MM.1S (cell line): ENCODE measurements around the gene CPXM1.

Source experiments
- EZH2phosphoT487 ChIP-seq: fragments of 300-600 bp; sonication (generic); IDR thresholded peaks from 2 replicates; pipeline ENCODE4 v1.6.1; 2018; ENCODE audit warnings: antibody characterized with exemption, low read length
- TF ChIP-seq, protein P1 (sequence below): fragments of 300-600 bp; sonication (generic); IDR thresholded peaks from 2 replicates; pipeline ENCODE4 v1.5.1; 2016; ENCODE audit warnings: antibody characterized with exemption, low read length, mixed read lengths

DNA sequence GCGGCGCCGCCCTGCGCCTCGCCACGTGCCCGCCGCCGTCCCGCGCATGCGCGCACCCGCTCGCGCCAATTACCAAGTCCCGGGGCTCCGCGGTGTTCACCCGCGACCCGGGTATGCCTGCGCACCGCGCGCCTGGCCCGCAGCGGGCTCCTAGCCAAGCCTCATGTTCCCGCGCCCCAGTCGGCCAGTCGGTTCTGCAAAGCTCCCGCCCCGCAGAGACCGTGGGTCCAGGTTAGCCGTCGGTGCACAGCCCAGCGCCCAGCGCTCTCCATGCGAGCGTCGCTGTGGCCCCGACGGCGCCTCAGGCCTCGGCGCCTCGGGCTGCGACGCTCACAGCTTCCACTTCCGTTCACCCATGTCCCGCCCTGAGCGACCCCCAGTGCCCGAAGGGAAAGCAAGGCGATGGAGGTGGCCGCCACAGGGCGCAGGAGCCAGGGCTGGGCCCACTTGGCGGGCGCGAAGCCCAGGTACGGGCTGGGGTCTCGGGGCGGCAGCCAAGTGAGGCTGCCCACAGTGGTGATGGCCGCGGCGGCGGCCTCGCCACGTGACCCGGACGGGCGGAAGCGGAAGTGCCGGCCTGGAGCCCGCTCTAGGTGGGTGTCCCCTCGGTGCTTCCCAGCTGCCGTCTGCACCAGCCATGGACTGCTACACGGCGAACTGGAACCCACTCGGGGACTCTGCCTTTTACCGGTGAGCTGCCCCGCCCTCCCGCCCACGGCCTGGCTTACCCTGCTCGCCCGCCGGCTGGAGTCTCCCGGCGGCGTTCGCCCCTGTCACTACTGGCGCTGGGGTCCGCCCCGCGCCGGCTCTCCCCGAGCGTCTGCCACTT, 39.9 kb upstream of the CPXM1 start, which contains the start of the genes PCED1A and VPS16:
- TF ChIP-seq, protein P1, sequence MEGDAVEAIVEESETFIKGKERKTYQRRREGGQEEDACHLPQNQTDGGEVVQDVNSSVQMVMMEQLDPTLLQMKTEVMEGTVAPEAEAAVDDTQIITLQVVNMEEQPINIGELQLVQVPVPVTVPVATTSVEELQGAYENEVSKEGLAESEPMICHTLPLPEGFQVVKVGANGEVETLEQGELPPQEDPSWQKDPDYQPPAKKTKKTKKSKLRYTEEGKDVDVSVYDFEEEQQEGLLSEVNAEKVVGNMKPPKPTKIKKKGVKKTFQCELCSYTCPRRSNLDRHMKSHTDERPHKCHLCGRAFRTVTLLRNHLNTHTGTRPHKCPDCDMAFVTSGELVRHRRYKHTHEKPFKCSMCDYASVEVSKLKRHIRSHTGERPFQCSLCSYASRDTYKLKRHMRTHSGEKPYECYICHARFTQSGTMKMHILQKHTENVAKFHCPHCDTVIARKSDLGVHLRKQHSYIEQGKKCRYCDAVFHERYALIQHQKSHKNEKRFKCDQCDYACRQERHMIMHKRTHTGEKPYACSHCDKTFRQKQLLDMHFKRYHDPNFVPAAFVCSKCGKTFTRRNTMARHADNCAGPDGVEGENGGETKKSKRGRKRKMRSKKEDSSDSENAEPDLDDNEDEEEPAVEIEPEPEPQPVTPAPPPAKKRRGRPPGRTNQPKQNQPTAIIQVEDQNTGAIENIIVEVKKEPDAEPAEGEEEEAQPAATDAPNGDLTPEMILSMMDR = no peak
- TF ChIP-seq EZH2phosphoT487 = no peak
